NCI-H187 (cell line): ENCODE results near the gene RGS9.

Experiments used
- DNase-seq, 2 experiments: peaks; one replicate each; lab custom pipeline; 2025; lab: John Stamatoyannopoulos, UW

RGS9 gene

DNA sequence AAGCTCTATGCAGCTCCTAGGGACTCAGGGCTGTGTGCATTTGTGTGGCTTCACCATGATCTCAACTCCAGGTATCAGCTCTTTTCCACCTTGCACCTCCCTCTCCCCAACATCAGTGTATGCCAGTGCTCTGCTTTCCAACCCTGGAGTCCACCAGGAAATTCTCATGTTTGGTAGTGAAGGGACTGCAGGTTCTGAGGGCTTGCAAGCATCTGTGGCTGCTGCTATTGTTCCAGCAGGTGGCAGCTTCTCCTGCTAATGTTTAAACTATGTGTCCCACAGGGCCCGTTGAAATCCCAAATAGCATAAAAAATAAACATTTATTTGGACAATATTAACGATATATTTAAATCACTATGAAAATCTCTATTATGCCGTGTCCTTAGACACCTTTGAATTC is 82.0 kb downstream of the RGS9 start:
- no peak for DNase-seq

DNA sequence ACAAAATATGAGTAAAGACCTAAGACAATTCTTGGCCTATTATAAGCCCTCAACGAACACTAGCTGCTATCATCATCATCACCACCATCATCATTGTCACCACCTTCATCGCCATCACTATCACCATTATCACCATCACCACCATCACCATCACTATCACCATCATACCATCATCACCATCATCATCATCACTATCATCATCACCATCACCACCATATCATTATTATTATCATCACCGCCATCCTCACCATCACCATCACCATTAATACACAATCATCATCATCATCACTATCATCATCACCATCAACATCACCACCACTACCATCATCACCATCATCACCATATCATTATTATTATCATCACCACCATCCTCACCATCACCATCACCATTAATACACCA is 82.5 kb downstream of the RGS9 start:
- DNase-seq = no peak

DNA sequence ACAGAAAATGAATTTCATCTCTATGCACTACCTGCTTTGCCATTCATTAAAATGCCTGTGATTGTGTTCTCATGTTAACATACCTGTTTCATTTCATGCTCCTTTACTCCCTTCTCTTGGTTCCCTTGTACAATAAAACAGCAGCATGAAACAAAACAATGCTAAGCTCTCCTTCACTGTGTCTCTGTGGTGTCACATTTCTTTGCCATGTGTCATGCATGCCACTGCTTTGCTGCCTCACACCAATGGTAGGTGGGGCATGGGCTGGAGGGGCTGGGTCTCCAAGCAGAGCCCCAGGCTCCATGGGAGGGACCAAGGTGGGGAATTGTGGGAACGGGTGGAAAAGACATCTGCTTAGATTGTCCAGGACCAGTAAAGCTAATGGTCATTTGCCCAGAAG is 83.6 kb downstream of the RGS9 start:
- DNase-seq = no peak

DNA sequence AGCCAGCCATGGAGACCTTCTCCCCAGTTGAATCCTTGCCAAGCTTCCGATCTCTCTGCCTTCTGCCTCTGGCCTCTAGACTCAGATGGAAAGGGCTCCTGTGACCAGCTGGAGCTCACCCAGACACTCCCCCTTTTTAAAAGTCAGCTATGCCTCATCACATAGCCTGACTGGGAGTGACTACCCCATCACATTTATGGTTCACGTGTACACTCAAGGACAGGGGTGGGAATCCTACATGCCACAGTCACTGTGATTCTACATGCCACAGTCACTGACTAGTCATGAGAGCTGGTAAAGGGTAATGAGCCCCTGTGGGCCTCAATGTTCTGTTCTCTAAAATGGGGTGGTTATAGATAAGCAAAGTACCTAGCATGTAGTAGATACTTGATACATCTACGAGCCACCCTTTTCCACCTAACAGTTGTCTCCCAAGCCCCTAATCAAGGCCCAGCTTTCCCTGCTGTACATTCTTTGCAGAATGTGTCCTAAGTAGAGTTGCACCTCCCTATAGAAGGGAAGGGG is 85.1 kb downstream of the RGS9 start:
- DNase-seq = no peak

DNA sequence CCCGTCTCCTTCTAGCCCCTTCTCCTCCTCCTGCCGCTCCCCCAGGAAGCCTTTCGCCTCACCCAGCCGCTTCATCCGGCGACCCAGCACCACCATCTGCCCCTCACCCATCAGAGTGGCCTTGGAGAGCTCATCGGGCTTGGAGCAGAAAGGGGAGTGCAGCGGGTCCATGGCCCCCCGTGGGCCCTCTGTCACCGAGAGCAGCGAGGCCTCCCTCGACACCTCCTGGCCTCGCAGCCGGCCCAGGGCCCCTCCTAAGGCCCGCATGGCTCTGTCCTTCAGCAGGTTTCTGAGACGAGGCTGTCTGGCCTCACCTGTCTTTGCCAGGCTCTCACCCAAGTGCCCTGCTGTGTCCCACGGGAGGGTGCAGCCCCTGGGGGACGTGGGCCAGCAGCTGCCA is 87.9 kb downstream of the RGS9 start:
- no peak for DNase-seq

DNA sequence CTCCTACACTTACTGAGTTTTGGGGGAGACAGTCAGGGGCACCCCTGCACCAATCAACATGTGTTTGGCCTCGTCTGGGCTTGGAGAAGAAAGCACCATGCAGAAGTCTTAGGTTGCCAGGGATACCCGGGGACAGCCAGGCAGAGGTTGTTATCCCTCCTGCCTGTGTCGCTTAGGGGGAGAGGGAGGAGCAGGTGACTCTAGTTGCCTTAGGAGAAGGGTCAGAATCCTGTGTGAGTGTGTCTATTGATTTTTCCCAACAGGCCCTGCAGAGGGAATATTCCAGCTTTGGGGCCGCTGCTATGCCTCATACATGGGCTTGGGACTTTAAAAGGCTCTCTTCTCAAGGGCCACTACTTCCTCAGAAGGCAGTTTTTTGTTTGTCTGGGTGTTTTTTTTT is 89.1 kb downstream of the RGS9 start:
- DNase-seq = no peak

DNA sequence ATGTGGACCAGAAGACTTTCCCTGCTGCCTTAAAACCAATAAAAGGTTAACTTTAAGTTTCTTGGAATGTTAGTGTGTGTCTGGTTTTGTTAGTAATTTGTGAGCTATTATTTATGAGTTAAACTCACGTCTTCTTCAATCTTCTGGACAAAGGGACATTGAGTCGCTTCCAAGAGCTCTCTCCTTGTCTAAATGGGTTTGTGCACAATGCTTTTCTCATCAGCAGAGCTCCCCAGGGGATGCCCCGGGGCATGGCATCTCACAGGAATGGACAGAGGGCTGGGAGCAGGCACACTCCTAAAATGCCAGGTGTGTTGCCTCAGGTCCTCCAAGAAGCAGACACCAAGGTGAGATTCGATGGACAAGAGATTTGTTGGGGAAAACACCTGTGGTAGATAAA is 90.5 kb downstream of the RGS9 start:
- no peak for DNase-seq

DNA sequence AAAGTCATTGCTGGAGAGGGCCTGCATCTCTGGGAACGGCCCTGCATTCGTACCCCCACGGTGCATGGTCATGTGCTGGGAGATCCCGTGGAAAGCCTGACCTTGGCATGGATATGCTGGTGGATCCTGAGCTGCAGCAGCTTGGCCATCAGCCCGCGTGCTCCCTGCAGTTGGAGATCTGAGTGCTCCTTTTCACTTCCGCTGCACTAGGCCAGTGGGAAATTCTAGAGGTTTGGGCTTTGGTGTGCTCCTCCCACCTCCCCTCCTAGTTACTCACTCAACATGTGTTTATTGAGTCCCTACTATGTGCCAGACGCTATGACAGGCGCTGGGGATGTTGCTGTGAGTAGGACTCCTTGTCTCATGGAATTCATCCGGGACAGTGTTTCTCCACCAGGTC is 91.1 kb downstream of the RGS9 start:
- DNase-seq = no peak

DNA sequence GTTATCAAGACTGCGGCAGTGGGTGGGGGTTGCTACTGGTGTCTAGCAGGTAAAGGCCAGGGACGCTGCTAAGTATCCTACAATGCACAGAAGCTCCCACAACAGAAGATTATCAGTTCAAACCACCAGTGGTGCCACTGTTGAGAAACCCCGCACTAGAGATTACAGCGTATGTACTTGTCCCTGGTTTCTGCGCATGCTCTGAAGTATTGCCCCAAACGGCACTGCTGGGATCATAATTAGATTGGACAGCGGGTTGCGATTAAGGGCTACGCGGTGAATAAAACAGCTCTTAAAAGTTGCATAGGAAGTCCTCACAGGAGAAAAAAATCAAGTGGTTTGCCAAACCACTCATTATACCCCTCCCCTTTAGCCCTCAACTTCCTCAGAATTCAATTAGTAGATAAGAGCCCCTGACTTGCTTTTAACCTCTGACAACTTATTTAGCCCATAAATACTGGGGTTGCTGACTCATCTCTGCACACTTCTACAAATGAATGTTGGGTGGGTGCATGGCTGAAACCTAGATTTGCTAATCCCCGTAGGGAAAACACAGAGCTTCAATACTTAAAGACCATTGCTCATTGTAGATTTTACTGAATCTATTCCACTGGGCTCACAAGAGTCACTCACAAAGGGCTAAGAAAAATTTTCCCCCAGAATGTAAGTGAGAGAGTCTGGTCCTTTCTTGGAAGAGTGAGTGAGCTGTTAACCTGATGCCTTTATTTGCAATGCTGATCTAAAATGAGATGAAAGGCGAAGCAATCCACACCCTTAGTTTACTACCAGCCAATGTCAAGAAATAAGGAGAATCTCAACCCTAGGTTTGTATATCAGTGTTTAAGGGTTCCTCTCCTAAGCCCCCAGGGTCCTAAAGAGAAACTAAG is 91.8 kb downstream of the RGS9 start:
- no peak for DNase-seq

DNA sequence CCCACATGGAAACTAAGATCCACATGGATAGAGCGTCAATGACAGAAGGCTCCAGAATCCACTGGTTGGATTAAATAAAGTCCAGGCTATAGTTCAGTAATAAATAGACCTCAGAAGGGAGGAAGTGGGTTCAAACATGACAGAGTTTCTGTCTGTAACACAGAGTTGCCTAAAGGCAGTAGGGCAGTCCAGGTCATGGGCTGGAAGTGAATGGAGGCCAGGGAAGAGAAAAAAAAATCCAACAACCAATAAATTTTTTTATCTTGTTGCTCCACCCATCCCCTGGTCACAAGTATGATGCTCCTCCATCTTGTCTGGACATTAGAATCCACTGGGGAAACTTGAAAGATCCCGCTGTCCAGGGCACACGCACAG is 92.4 kb downstream of the RGS9 start:
- no peak for DNase-seq

DNA sequence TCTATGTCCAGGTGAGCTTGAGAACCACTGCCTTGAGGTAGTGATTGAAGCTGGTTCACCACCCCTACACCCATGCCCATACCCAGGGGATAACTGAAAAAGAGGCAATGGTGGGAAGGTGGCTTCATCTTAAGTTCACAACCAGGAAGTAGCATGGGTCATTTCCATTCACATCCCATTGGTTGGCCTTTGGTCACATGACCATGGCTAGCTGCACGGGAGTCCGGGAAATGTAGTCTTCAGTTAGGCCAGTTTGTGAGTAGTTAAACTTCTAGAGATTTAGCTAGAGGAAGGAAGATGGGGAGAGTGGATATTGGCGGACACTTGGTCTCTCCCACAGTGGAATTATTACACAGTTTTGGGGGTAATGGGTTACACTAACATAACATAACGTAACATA is 92.9 kb downstream of the RGS9 start:
- DNase-seq = no peak

DNA sequence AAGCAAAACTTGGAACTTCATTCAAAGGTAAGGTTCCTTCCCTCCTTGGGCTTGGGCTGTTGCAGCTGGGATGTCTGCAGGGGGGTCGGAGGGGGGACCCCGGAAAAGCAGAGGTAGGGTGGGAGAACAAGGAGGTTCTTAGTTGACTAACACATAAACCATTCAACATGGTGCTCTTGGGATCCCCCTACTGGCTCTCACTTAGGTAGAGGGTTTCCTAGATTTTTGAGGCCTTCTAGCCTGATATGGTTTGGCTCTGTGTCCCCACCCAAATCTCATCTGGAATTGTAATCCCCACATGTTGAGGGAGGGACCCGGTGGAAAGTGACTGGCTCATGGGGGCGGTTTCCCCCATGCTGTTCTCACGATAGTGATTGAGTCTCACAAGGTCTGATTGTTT is 93.9 kb downstream of the RGS9 start:
- no peak for DNase-seq

DNA sequence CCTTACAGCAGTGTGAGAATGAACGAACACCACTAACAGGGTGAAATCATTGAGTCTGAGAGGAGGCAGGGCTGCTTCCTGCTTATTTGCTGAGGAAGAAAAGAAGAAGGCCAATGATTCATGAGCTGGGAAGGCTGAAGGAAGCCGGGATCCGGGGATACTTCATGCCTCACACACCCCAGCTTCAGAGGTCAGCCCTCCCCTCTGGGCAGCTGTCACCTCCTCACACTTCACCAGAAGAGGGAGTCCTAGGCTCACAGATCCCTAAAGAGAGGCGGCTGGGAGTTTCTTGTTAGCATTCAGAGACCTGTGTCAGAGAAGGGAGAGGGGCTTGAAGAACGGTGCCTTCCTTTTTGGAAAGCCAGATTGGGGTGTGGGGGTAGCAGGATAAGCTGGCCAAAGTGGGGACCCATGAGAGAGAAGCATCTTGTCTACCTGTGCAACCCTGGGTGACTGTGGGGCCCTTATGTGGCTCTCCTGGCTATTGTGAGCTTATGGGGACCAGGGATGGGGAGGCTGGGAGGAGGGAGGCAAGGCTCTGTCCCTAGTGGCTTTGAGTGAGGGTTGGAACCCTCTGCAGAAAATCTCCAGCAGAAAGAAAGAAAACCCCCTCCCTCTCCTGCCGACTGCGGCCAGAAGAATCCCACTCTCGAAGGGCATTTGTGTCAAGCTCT is 94.6 kb downstream of the RGS9 start:
- no peak for DNase-seq

DNA sequence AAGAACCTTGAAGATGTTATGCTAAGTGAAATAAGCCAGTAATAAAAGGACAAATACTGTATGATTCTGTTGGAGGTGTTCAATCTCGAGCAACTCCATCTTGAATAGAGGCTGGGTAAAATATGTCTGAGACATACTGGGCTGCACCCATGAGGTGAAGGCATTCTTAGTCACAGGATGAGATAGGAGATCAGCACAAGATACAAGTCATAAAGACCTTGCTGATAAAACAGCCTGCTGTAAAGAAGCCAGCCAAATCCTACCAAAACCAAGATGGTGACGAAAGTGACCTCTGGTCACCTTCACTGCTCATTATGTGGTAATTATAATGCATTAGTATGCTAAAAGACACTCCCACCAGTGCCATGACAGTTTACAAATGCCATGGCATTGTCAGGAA is 98.1 kb downstream of the RGS9 start:
- no peak for DNase-seq

DNA sequence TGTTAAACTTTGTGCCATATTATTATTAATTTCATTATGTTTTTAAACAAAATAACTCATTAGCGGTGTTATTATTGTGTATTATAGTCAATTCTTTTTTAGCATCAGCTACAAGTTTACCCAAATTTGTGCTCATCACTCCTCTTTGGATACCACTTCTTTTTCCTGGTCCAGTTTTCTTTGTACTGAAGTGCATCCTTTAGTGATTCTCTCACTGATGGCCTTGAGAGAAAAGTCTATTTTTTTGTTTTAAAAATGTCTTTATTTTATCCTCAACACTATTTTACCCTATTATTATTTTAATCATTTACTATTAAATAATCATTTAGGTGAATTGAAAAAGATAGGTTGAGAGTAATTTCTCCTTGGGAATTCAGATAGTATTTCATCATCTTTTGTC is 99.2 kb downstream of the RGS9 start:
- no peak for DNase-seq

DNA sequence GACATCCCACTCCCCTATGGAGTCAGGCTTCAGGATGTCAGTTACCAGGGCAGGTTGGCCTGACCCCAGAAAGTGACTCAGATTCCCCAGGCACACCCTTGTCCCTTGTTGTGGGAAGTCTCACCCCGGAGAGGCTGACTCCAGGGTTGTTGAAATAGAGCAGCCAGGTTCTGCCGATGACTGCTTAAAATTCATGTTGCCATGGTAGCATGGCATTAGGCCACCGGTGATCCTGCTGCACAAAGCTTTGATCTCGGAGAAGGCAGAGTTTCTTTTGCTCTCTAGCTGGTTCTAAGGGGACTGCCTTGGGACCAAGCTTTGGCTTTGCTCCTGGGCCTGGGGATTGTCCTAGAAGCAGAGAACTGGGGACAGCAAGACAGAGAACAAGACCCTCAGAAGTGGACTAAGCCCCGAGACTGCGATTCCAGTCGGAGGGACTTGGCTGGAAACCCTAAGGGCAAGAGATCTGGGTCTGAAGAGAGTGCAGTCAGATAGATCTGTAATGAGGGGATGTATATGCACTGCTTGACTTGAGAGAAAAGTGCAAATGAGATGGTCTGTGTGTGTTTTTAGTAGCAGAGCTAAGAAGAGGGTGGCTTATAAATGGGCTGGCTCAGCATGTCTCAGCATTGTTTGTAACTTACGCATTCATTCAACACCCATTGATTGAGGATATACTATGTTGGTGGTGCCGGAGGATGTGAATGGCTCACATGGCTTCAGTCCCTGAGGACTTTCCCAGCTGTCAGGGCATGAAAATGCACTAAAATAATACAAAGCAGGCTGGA is 106.9 kb downstream of the RGS9 start:
- no peak for DNase-seq

DNA sequence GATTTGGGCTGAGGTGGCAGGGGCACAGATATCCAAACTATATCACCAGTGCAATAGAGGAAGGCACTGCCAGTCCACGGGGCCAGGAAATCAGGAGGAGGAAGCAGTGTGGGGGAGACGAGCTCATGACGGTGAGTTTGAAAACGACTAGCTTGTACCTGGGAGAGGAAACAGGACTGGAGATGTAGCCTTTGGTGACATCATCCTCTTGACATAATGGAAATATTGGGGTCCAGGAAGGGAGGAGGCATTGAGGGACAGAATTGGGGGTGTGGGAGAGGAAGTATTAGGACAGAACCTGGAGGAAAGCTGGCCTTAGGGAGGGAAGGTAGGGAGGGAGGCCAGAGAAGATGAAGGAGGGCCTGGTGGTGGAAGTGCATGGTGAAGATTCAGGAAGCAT is 109.1 kb downstream of the RGS9 start:
- no peak for DNase-seq

DNA sequence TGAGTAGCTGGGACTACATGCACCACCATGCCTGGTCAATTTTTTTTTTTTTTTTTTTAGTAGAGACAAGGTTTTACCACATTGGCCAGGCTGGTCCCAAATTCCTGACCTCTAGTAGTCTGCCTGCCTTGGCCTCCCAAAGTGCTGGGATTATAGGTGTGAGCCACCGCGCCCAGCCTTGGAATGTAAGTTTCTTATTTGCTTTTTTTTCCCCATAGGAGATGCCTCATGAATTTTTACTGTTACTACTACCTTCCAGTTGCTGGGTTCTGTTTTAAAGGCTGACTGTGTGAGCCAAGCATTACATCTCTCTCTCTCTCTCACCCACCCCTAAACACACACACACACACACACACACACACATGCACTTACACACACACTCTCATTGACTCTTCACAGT is 112.6 kb downstream of the RGS9 start:
- DNase-seq = no peak

DNA sequence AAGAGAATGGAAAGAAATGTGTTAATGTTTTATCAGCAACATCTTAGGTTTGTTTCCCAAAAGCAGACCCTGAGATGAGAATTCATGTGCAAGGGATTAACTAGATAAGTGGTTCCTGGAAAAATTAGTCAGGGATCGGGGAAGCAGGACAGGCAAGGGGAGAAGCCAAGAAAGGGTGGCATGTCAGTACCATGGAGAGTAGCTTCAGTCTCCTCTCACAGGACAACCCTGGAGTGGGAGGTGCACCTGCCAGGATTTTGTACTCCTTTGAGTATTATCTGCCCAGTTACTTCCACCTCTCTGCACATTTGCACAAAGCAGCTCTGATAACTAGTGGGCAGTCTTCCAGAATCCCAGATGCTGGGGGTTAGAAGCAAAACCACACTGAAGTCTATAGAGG is 117.0 kb downstream of the RGS9 start:
- DNase-seq = no peak

DNA sequence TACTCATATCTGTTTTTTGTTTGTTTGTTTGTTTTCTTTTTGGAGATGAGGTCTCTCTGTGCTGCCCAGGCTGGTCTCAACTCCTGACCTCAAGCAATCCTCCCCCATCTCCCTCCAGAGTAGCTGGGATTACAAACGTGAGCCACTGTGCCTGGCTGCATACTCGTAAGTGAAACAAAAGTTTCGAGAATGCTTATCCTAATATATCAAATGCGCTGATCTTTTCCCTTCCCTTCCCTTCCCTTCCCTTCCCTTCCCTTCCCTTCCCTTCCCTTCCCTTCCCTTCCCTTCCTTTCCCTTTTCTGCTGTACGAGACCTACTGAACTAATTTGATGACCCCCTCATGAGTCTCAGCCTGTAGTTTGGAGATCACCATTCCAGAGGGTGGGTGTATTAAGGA is 122.1 kb downstream of the RGS9 start:
- DNase-seq = no peak

DNA sequence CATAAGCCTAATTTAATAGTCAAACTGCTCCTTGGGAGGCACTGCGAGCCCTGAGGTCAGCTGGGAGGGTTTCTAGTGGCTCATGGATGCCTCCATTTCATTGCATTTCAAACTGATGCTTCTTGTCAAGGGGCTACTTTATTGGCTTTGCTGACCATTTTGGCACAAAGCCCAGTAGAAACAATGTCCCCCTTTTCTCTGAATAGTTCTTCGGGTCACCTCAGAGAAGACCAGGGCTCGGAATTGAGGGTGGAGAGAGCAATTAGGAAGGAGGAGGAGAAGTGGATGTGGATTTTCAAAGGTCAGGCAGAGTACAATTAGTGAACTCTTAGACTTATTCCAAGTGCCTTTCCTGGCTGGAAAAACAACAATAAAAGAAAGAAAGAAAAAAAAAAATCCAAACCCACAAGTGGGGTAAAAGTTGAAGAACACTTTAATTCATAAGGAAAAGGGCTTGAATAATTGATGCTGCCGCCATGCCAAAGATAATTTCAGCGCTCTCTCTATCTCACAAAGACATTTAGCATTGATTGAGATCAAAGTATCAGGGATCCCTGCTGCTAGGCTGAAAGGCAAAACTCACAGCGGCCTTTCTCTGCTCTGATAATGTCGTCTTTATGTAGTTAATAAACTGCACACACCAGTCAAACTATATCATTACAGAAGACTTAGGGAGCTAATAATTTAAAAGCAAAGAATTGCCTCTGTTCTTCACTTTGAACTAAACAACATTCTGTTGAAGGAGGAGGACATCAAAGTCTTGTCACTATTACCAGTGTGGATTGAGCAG is 122.7 kb downstream of the RGS9 start:
- DNase-seq = no peak

DNA sequence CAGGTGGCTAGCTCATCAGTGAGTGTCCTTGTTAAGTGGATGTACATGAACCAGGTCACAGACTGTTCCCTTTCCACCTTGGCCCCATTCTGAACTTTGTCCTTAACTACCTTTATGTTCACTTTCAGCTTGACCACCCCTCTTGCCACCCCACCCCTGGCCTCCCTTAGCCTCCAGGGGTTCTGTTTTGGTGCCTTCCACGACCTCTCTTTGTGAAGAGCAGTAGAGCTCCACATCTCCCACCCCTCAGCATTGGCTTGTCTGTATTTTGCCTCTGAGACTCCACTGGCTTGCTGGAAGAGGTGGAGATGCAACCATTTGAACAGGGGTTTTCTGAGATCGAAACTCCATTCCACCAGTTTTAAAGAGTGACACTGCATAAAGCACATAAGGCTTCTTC is 123.5 kb downstream of the RGS9 start:
- no peak for DNase-seq
